ENCODE results near the gene OXSR1.

The OXSR1 gene

DNA sequence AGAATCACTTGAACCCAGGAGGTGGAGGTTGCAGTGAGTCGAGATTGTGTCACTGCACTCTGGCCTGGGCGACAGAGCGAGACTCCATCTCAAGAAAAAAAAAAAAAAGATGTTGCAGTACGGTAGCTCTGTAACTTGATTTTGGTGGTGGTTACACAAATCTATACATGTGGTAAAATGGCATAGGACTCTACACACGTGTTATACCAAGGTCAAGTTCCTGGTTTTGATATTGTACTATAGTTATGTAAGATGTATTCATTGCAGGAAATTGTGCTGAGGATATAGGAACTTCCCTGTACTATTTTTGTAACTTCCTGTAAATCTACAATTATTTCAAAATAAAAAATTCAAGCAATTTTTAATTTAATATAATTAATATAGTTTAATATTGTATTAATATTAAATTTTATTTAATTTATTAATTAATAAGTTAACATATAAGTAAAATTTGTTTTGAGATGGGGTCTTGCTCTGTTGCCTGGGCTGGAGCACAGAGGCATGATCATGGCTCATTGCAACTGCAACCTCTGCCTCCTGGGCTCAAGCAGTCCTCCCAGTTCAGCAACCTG is 16.9 kb upstream of the OXSR1 start:
- H3K9me3 Mint-ChIP-seq = peaks cover 10% of the 10 kb centered on the region
- H3K4me3 Mint-ChIP-seq = no peak overlapping the region
- H3K36me3 Mint-ChIP-seq (ENCODE audit: low read depth) = no peaks in the 10 kb centered on the region
- H3K4me1 Mint-ChIP-seq = no peaks in the 10 kb centered on the region
- TF ChIP-seq, protein P1, sequence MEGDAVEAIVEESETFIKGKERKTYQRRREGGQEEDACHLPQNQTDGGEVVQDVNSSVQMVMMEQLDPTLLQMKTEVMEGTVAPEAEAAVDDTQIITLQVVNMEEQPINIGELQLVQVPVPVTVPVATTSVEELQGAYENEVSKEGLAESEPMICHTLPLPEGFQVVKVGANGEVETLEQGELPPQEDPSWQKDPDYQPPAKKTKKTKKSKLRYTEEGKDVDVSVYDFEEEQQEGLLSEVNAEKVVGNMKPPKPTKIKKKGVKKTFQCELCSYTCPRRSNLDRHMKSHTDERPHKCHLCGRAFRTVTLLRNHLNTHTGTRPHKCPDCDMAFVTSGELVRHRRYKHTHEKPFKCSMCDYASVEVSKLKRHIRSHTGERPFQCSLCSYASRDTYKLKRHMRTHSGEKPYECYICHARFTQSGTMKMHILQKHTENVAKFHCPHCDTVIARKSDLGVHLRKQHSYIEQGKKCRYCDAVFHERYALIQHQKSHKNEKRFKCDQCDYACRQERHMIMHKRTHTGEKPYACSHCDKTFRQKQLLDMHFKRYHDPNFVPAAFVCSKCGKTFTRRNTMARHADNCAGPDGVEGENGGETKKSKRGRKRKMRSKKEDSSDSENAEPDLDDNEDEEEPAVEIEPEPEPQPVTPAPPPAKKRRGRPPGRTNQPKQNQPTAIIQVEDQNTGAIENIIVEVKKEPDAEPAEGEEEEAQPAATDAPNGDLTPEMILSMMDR (IDR thresholded peaks at IDR 0.05; ENCODE audit: unreplicated experiment in 3 of 3) = no peak
- no peaks in the 10 kb centered on the region for H3K27me3 Mint-ChIP-seq (ENCODE audit: low read depth)
- no peak overlapping the region for H3K27ac Mint-ChIP-seq

DNA sequence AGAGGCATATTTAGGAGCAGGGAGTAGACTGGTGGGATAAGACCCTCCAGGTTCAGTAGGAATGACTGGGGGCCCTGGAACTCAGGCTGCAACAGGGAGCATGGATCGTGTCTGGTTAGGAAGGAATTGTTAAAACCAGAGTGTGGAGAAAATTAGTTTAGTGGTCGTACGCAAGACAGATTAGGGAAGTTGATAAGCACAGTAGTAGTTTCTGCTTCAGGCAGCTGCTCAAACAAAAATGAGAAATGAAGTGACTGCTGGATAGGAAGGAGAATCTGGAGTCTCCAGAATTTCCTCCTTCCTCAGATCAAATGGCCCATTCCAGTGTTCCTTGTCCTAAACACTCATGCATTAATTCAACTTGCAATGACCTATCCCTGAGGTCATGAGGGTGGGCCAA is 15.6 kb upstream of the OXSR1 start:
- H3K27ac Mint-ChIP-seq = no peak overlapping the region
- TF ChIP-seq, protein P1 (IDR thresholded peaks at IDR 0.05; ENCODE audit: unreplicated experiment in 3 of 3) = no peak
- peaks cover 10% of the 10 kb centered on the region for H3K9me3 Mint-ChIP-seq
- H3K27me3 Mint-ChIP-seq (ENCODE audit: low read depth) = no peaks in the 10 kb centered on the region
- no peaks in the 10 kb centered on the region for H3K36me3 Mint-ChIP-seq (ENCODE audit: low read depth)
- H3K4me1 Mint-ChIP-seq = no peaks in the 10 kb centered on the region
- no peak overlapping the region for H3K4me3 Mint-ChIP-seq

DNA sequence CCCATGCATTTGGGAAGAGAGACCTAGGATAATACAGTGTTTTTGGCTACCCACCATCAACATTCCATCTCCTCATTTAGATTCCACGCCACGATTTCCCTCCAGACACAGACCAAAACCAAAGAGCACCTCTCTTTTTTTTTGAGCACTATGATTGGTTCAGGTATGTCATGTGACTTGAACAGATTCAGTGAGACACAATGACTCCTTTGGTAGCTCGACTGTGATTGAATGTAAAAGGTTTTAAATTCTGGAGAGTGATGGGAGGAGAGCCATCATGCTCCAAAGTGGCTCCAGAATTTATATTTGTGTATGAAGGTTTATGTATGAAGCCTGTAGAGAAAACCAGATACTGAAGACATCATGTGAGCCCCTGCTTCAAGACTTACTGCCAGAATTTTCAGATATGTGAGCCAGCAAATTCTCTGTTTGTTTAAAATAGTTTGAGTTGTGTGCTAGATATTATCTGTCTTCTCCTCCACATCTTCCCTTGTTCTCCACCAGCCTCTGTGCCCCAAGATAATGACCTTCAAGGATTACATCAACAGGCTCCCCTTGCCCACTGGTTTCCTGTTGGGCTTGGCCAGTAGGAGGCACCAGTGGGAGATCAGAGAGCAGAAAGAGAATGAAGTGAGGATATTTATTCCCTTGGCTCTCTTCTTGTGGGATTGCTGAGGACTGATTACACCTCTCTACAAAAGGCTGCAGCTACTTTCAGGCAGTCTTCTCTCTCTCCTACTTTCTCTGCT is 14.4 kb upstream of the OXSR1 start:
- Mint-ChIP-seq H3K27ac (no peak overlapping the region), H3K4me3 (no peak overlapping the region), H3K4me1 (no peaks in the 10 kb centered on the region), H3K27me3 (ENCODE audit: low read depth) (no peaks in the 10 kb centered on the region), H3K36me3 (ENCODE audit: low read depth) (no peaks in the 10 kb centered on the region), H3K9me3 (peaks cover 4% of the 10 kb centered on the region)
- TF ChIP-seq, protein P1 (IDR thresholded peaks at IDR 0.05; ENCODE audit: unreplicated experiment in 3 of 3) = no peak

DNA sequence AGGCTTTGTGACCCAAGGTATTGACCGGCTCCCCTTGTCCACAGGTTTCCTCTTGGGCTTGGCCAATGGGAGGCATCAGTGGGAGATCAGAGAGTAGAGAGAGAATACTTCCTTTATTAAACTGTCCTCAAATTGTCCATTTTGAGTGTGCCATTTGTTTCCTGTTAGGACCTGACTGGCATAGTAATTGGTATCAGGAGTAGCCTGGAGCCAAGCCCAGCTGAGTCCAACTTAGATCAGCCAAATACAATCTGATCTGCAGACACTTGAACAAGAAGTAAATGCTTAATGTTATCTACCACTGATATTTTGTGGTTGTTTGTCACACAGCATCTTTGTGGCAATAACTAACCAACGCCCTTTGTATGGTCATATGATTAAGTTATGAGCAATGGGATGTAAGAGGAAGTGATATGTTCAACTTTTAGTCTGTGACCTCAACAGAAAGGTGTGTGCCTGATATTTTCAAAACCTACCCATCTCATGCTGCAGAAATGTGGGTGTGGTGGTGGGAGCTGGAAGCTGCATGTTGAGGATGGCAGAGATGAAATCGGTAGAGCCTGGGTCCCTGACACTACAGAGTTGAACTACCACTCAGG is 13.6 kb upstream of the OXSR1 start:
- H3K9me3 Mint-ChIP-seq = no peaks in the 10 kb centered on the region
- H3K4me1 Mint-ChIP-seq = no peaks in the 10 kb centered on the region
- H3K27me3 Mint-ChIP-seq (ENCODE audit: low read depth) = no peaks in the 10 kb centered on the region
- TF ChIP-seq, protein P1 (IDR thresholded peaks at IDR 0.05; ENCODE audit: unreplicated experiment in 3 of 3) = no peak
- no peaks in the 10 kb centered on the region for H3K36me3 Mint-ChIP-seq (ENCODE audit: low read depth)
- no peak overlapping the region for H3K4me3 Mint-ChIP-seq
- H3K27ac Mint-ChIP-seq = no peak overlapping the region

DNA sequence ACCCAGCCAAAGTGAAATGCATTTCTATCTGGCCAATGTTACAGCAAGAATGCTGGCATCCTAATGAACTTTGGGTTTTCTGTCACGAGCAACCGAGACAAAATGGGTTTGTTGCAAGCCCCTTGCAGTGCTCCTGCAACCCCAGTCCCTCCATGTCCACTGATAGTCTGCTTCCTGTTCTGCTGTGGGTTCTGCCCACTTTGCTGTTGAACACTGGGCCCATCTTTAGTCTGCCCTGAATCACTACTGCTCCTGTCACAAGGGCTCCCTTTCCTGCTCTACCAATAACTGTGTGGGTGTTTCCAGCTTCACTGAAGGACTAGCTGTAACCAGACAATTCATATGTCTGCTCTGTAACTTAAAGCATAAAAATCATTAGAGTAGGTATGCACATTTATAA is 12.7 kb upstream of the OXSR1 start:
- H3K36me3 Mint-ChIP-seq (ENCODE audit: low read depth) = no peaks in the 10 kb centered on the region
- TF ChIP-seq, protein P1 (IDR thresholded peaks at IDR 0.05; ENCODE audit: unreplicated experiment in 3 of 3) = no peak

More for the DNA sequence above, 12.7 kb upstream of the OXSR1 start:
- H3K27me3 Mint-ChIP-seq (ENCODE audit: low read depth) = no peaks in the 10 kb centered on the region
- H3K9me3 Mint-ChIP-seq = no peaks in the 10 kb centered on the region
- no peak overlapping the region for H3K27ac Mint-ChIP-seq
- no peak overlapping the region for H3K4me3 Mint-ChIP-seq
- H3K4me1 Mint-ChIP-seq = no peaks in the 10 kb centered on the region
